Pancreas (tissue), 10 donors: ENCODE measurements around the gene IL3. TPM values are rescaled to one million over a fixed set of nuclear protein-coding genes. Genes with fewer than 3 reads are reported as not detected.

Experiments
- ATAC-seq, 4 donors: fragments of 200-7000 bp; cut with Tn5 transposase; one replicate each; pipeline versions ENCODE4 v1.8.0 to v1.9.1; 2020; ENCODE audit warnings: mild to moderate bottlenecking in 4 of 4, moderate library complexity in 4 of 4
- DNase-seq, 6 donors: peaks; one replicate each; pipeline ENCODE4 v3.0.0-alpha.2; 2020
- FAIRE-seq: peaks from 2 replicates; lab custom pipeline; 2012; peaks lifted over from hg19 to GRCh38; lab: Jason Lieb, UNC
- H3K27ac ChIP-seq, 4 donors: fragments of 200-600 bp; sonication (generic); 1 replicate in 3 of 4; 2 replicates in 1 of 4; pipeline versions ENCODE4 v1.5.0 to v1.8.0; 2020
- H3K27me3 ChIP-seq, 4 donors: fragments of 200-600 bp; one replicate each; pipeline ENCODE4 v1.8.0; 2021
- H3K36me3 ChIP-seq, 3 donors: fragments of 200-600 bp; sonication (generic) in 1 of 3; one replicate each; pipeline versions ENCODE4 v1.5.0 to v1.8.0; 2020 to 2021
- H3K4me1 ChIP-seq, 3 donors: fragments of 200-600 bp; one replicate each; pipeline ENCODE4 v1.8.0; 2021
- H3K4me3 ChIP-seq, 4 donors: fragments of 200-600 bp; sonication (generic) in 2 of 4; one replicate each; pipeline versions ENCODE4 v1.5.0 to v1.8.0; 2020 to 2021
- H3K9me3 ChIP-seq, 4 donors: fragments of 200-600 bp; one replicate each; pipeline ENCODE4 v1.8.0; 2021
- WGBS, 2 donors: extraction: QIAGEN DNeasy Blood & Tissue Kit; methylation state at CpG; one replicate each; pipeline ENCODE4 v1.1.7; 2013; 5-methylcytosine and 5-hydroxymethylcytosine counted together
- intact Hi-C, 3 donors: fragments of 100-400 bp; cut with DNase I; formaldehyde crosslinking; loops; one replicate each; pipeline versions ENCODE4 v1.11.1 to v1.14.2; 2022
- polyA plus RNA-seq, 2 donors: library from polyadenylated mRNA; stranded (reverse); fragments of 200-250 nt; gene quantifications; one replicate each; pipeline ENCODE4 v1.2.3, GENCODE V29; 2013
- total RNA-seq, 6 donors: library from RNA; stranded (reverse); fragmentation: NEBNext Ultra II Directional in 4 of 6; extraction: Animal tissue kit (Norgen Biotek cat#: 25700) in 4 of 6; gene quantifications; one replicate each; pipeline versions ENCODE4 v1.2.1 to v1.2.4, GENCODE V29; 2021 to 2023
- TF ChIP-seq, protein P1 (sequence below), 4 donors: fragments of 200-600 bp; sonication (generic) in 3 of 4; IDR thresholded peaks; one replicate each; pipeline versions ENCODE4 v1.5.0 to v1.8.0; 2021; ENCODE audit warnings: antibody characterized with exemption in 4 of 4
- donor health status: healthy with polysubstance abuse.
- donor health status: DM: no; HTN: no; CAD: no; lungs with moderate emphysema.
- donor health status: DM: no; HTN: no; CAD: no.
- donor health status: control.
- donor health status: control.
- donor health status: Bipolar disorder and iron deficiency.
- donor health status: DM: yes; HTN: yes; CAD: no.
- donor health status: DM: no; HTN: no; CAD: no.
- donor health status: DM: no; HTN: no; CAD: no.
- donor health status: DM: yes; HTN: yes; CAD: no.

Gene IL3
- total and polyA plus RNA-seq, 8 donors: not detected

DNA sequence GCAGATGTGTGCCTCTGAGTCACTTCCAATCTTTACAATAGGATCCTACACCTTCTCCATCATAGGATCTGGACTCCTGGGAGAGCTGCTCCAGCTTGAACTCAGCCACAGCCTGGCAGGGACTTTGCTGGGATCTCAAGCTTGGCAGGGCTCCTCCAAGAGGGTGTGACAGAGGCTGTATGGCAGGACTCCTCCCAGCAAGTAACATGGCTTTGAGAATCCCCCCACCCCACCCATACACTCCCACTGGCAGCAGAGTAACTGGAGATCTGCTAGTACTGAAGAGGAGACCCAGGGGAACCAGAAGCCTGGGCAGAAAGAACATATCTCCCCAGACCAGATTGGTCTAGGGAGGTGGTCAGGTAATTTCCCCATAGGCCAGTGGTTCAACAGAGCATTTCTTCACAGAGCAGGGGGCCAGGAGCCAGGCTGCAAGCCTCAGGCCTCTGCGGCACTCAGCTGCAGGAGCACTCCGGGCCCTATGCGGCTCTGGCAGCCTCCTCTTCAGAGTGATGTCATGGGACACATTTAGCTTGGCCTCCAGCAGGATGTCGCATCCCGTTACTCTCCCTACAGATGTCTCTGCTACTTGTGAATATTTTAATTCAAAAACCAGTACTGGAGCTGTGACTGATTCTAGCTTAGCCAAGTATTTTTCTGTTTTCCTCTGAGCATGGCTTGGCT lies 47.3 kb upstream of the IL3 start:
- no peaks in the 10 kb centered on the region for H3K4me1 ChIP-seq
- H3K27me3 ChIP-seq: no peaks in the 10 kb centered on the region
- FAIRE-seq (no peak), ATAC-seq (no peak), DNase-seq (peak in 4 of 6 donors; percentile 5 to 37 (median 16))
- no peak overlapping the region for H3K4me3 ChIP-seq
- no peak overlapping the region for H3K27ac ChIP-seq
- H3K9me3 ChIP-seq: no peaks in the 10 kb centered on the region
- TF ChIP-seq, protein P1, sequence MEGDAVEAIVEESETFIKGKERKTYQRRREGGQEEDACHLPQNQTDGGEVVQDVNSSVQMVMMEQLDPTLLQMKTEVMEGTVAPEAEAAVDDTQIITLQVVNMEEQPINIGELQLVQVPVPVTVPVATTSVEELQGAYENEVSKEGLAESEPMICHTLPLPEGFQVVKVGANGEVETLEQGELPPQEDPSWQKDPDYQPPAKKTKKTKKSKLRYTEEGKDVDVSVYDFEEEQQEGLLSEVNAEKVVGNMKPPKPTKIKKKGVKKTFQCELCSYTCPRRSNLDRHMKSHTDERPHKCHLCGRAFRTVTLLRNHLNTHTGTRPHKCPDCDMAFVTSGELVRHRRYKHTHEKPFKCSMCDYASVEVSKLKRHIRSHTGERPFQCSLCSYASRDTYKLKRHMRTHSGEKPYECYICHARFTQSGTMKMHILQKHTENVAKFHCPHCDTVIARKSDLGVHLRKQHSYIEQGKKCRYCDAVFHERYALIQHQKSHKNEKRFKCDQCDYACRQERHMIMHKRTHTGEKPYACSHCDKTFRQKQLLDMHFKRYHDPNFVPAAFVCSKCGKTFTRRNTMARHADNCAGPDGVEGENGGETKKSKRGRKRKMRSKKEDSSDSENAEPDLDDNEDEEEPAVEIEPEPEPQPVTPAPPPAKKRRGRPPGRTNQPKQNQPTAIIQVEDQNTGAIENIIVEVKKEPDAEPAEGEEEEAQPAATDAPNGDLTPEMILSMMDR (IDR thresholded peaks at IDR 0.05): no peak
- intact Hi-C loops: no loop called here
- 88 to 91% methylated on average over 5 of the region's 5 CpGs for WGBS, 2 donors
- H3K36me3 ChIP-seq: no peaks in the 10 kb centered on the region

DNA sequence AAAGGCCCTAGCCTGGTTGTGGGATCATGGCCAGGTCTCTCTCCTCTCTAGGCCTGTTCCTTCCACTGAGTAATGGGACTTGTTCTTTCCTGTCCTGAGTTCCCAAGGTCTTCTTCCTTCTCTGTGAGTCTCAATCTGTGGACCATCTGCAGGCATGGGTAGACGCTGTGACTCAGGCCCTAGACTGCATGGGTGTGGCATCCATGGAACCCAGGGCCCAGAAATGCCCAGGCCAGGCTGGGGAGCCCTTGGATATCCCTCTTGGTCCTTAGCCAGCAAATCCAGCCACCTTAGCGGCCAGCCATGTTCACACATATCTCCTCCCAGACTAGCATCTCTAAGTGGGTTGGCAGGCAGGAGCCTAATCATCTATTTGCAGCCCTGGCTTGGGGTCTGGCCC lies 46.7 kb upstream of the IL3 start:
- H3K27ac ChIP-seq: no peak overlapping the region
- H3K4me3 ChIP-seq: no peak overlapping the region
- intact Hi-C loops: no loop called here
- no peaks in the 10 kb centered on the region for H3K4me1 ChIP-seq
- no peaks in the 10 kb centered on the region for H3K27me3 ChIP-seq
- FAIRE-seq: no peak
- no peak for ATAC-seq
- H3K9me3 ChIP-seq: no peaks in the 10 kb centered on the region
- TF ChIP-seq, protein P1 (IDR thresholded peaks at IDR 0.05): no peak
- DNase-seq: peak in 4 of 6 donors; percentile 3 to 40 (median 21)
- WGBS, 2 donors: 83 to 90% methylated on average over 2 of the region's 2 CpGs
- no peaks in the 10 kb centered on the region for H3K36me3 ChIP-seq

DNA sequence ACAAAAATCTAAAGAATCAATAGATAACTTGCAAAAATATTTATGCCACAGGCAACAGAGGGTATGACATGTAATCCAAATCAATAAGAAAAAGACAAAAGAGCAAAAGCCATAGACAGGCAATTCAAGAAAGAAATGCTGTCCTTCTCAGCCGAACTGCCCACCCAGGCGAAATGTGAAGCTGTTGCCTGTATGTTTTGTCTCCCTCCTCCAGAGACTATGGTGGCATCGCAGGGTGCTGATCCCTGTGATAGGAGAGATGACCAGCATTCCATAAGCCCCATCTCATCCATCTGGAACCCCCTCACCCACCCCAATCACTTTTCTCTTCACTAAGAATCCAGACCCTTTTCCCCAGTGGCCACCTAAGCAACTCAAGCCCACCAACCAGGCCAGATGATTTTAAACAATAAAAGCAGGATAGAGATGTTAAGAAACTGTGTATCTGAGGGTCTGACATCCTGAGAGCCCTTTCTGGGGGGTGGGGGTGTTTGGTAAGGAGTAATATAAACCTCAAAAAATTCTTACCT lies 43.7 kb upstream of the IL3 start:
- Histone ChIP-seq H3K27me3 (no peaks in the 10 kb centered on the region), H3K4me3 (no peak overlapping the region), H3K4me1 (no peaks in the 10 kb centered on the region), H3K9me3 (no peaks in the 10 kb centered on the region), H3K36me3 (no peaks in the 10 kb centered on the region), H3K27ac (no peak overlapping the region)
- ATAC-seq (no peak), DNase-seq (no peak), FAIRE-seq (no peak)
- intact Hi-C loops: no loop called here
- WGBS, 2 donors: 65 to 82% methylated on average over 3 of the region's 3 CpGs
- TF ChIP-seq, protein P1 (IDR thresholded peaks at IDR 0.05): no peak

DNA sequence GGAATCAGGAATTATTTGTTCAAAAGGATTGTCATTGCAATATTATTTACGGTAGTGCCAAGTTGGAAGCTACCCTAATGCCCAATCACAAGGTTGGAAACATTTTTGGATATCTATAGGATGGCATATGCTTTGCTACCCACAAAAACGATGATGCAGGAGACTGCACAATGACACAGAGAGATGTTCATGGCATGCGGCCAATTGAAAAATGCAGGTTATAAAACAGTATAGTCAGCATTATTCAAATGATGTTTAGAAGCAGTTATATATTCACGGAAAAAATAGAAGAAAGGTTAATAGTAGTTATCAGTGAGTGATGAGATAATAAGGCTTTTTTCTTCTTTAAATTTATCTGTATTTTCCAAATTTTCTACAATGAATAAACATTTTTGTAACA lies 43.1 kb upstream of the IL3 start:
- Histone ChIP-seq H3K27ac (no peak overlapping the region), H3K36me3 (no peaks in the 10 kb centered on the region), H3K4me1 (no peaks in the 10 kb centered on the region), H3K9me3 (no peaks in the 10 kb centered on the region), H3K27me3 (no peaks in the 10 kb centered on the region), H3K4me3 (no peak overlapping the region)
- 21 to 30% methylated on average over 4 of the region's 4 CpGs for WGBS, 2 donors
- TF ChIP-seq, protein P1 (IDR thresholded peaks at IDR 0.05): no peak
- ATAC-seq (no peak), FAIRE-seq (no peak), DNase-seq (no peak)
- intact Hi-C loops: no loop called here
